ENCODE data around the gene GIMAP2.

The GIMAP2 gene

GRCh38 chr7:150737265-150738055, 52.0 kb downstream of the GIMAP2 start, which contains the start of gene GIMAP5:
Gene GIMAP5 (plus strand): TSS chr7:150737418. CDS start chr7:150740885, 3,467 bp downstream.
- in situ Hi-C loops (cut with HindIII; ENCODE audit: low pct_ligation_motif_present, low sequenced_read_pairs), result no loop called here
- Histone ChIP-seq H3K27me3 (replicated peaks) (no peaks in the 10 kb centered on the region), H3K4me3 (ENCODE audit: low read depth, low read length) (no peak within 1 kb of the TSS), H3K27ac (no peak within 1 kb of the TSS), H3K36me3 (replicated peaks) (no peaks in the 10 kb centered on the region)
- TF ChIP-seq CTCF (IDR thresholded peaks at IDR 0.05; ENCODE audit: low read depth, low read length, missing control alignments), result no peak
- DNase-seq, result no peak

GRCh38 chr7:150738092-150738491, 52.6 kb downstream of the GIMAP2 start:
- Histone ChIP-seq H3K4me3 (ENCODE audit: low read depth, low read length) (no peak overlapping the region), H3K27ac (no peak overlapping the region), H3K36me3 (replicated peaks) (no peaks in the 10 kb centered on the region), H3K27me3 (replicated peaks) (no peaks in the 10 kb centered on the region)
- no peak for DNase-seq
- TF ChIP-seq CTCF (IDR thresholded peaks at IDR 0.05; ENCODE audit: low read depth, low read length, missing control alignments), result no peak
- in situ Hi-C loops (cut with HindIII; ENCODE audit: low pct_ligation_motif_present, low sequenced_read_pairs), result no loop called here

GRCh38 chr7:150738591-150739001, 53.1 kb downstream of the GIMAP2 start:
- no peak overlapping the region for H3K27ac ChIP-seq

GRCh38 chr7:150739033-150739432, 53.5 kb downstream of the GIMAP2 start:
- H3K27ac ChIP-seq, result no peak overlapping the region
- DNase-seq, result no peak
- in situ Hi-C loops (cut with HindIII; ENCODE audit: low pct_ligation_motif_present, low sequenced_read_pairs), result no loop called here

More at GRCh38 chr7:150738591-150739001, 53.1 kb downstream of the GIMAP2 start:
- Histone ChIP-seq H3K36me3 (replicated peaks) (no peaks in the 10 kb centered on the region), H3K4me3 (ENCODE audit: low read depth, low read length) (no peak overlapping the region), H3K27me3 (replicated peaks) (no peaks in the 10 kb centered on the region)
- no peak for DNase-seq
- TF ChIP-seq CTCF (IDR thresholded peaks at IDR 0.05; ENCODE audit: low read depth, low read length, missing control alignments), result no peak
- in situ Hi-C loops (cut with HindIII; ENCODE audit: low pct_ligation_motif_present, low sequenced_read_pairs), result no loop called here

GRCh38 chr7:150740053-150740452, 54.5 kb downstream of the GIMAP2 start:
- no peak for TF ChIP-seq CTCF (IDR thresholded peaks at IDR 0.05; ENCODE audit: low read depth, low read length, missing control alignments)
- no peak for DNase-seq
- Histone ChIP-seq H3K4me3 (ENCODE audit: low read depth, low read length) (no peak overlapping the region), H3K27me3 (replicated peaks) (no peaks in the 10 kb centered on the region), H3K36me3 (replicated peaks) (no peaks in the 10 kb centered on the region), H3K27ac (no peak overlapping the region)
- in situ Hi-C loops (cut with HindIII; ENCODE audit: low pct_ligation_motif_present, low sequenced_read_pairs), result no loop called here

More at GRCh38 chr7:150739033-150739432, 53.5 kb downstream of the GIMAP2 start:
- H3K27me3 ChIP-seq (replicated peaks), result no peaks in the 10 kb centered on the region
- no peak overlapping the region for H3K4me3 ChIP-seq (ENCODE audit: low read depth, low read length)
- no peak for TF ChIP-seq CTCF (IDR thresholded peaks at IDR 0.05; ENCODE audit: low read depth, low read length, missing control alignments)
- no peaks in the 10 kb centered on the region for H3K36me3 ChIP-seq (replicated peaks)

Data from brain microvascular endothelial cell (primary cell).